NCI-H1092 treated with DMSO at 0.1 percent for 48 hours (cell line): ENCODE results near the gene DUSP22.
"Not testable (repeated sequence)": the region's sequence is repeated elsewhere in the genome, so short reads cannot be mapped to it uniquely, and the experiment has no call there.

Source experiments
- DNase-seq: peaks from one replicate; lab custom pipeline; 2025; lab: John Stamatoyannopoulos, UW

Gene DUSP22

DNA sequence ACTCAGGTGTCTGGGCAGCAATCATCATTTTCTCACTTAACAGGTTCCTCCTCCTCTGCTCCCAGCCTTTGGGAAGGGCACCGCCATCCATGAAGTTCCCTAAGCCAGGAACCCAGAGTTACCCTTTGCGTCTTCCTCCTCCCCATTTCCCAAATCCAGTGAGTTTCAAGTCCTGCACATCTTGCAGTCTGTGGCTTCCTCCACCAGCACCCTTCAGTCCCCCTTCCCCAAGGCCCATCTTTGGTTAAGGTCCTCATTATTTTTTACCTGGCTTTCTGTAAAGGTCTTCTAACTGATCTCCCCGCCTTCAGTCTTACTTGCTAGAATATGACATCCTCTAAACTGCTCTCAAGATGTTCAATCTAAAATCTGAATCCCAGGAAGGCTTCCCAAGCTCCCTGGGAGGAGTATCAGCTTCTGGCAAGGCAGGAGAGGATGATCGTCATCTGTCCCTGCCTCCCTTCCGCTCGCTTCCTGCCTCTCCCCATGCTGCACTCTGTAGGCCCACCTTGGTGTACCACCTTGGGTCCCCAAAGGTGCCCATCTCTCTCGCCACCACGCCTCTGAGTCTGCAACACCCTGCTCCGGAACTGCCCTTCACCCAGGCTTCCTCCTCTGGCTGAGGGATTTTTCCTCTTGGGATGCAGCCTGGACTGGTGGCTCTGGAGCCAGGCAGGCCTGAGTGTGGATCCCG, 11.4 kb upstream of the DUSP22 start:
- DNase-seq, result no peak

GRCh38 chr6:281469-282103, 10.7 kb upstream of the DUSP22 start:
- no peak for DNase-seq

DNA sequence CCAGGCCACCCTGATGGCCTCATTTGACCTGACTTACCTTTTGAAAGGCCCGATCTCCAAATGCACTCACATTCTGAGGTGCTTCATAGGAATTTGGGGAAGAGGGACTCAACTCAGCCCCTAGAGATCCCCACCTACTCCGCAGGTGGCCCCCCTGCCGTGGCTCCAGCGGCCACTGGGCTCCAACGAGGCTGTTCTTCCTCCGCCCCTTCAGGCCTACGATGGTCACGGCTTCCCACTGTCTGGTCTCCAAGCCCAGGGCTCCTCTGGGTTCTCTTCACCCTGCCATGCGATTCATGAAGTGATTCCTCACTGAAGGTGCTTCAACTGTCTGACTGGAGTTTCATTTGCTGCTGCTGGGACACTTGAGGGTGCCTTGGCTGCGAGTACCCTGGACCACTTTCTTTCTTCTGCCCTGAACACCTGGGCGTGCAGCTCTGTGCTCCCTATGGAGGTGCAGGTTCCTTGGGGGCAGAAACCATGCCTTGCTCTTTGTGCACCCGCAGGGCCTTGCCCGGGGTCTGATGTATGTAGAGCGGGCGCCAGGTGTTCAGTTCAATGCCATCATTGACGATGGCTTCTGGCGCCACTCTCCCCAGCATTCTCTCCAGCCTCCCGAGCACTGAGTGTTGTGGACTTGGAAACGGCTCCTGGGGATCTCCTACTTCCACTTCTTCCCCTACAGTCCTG, 10.0 kb upstream of the DUSP22 start:
- no peak for DNase-seq

- DNase-seq, result no peak
Measured at GRCh38 chr6:282867-283416, 9.3 kb upstream of the DUSP22 start.

GRCh38 chr6:284486-284885, 7.8 kb upstream of the DUSP22 start:
- DNase-seq, result no peak

DNA sequence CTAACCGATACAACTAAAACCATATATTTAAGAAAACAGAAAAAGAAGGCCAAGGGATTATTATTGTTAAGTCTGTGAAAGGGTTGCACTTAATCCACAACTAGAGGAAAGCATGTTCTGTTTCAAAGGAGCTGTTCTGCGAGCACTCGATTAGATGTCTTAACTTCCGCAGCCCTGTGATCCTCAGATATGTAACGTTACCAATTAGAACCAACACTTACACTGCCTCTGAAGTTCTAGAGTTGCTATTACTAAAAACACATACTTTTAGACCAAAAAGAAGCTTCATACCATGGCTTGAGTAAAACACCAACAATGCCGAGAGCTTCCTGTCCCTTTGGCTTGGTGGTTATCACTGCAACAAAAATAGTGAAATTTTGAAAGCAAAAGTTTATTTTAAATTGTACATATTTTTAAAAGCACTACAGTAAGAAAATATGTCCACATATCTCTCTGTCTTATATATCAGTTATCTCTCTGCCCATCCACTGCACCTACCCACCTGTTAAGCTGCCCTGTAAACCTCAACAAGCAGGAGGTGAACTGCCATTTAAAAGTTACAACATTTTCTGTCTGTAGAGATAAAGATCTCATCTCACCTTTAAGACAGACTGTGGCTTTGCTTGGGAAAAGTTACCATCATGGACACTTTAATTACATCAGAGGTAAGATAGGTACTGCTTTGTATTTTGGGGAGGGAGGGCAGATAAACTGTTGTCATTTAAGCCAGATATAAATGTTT, 7.1 kb upstream of the DUSP22 start:
- no peak for DNase-seq

DNA sequence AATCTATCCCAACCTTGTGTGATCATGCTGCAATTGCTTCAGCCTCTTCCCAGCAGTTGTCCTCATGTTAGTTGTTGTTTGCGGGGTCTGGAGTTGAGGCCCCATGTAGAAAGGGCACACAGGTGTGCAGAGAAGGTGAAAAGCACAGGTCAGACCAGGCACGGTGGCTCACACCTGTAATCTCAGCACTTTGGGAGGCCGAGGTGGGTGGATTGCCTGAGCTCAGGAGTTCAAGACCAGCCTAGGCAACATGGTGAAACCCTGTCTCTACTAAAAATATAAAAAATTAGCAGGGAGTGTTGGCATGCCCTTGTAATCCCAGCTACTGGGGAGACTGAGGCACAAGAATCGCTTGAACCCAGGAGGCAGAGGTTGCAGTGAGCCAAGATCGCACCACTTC, 6.4 kb upstream of the DUSP22 start:
- DNase-seq, result not testable (repeated sequence)

DNA sequence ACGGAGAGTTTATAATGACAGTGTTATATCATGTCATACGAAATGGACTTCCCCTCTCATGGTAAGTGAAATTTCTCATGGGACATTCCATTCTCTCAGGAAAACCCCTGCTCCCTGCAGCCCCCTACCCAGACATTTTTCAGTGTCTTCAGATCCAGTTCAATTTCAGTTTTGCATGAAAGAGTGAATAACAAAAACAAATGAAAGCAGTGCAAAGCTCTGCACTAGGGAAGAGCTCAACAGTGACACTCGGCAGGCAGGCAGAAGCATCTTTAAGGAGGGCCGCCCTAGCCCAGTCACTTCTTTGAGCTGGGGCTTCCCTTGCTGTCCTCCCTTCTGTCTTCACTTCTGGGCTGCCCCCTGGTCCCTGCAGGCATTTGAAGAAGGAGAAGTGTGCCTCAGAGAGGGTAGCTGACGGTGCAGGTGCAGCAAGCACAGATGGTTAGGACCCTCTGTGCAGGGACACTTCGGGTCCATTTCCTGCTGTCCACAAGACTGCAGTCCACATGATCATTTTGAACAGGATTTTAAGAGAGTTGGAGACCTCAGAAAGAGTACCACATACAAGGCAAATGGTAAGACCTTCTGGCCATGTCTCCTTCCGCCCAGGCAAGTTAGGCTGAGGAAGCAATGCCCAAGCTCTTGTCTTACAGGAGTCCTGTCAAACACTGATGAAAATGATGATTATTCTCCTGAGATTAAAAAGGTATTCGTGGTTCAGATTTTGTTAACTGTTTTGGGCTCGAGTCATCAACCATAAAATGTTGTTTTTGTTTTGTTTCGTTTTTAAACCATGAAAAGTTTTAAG, 5.4 kb upstream of the DUSP22 start:
- DNase-seq, result no peak

- no peak for DNase-seq
Measured at GRCh38 chr6:287489-287860, 4.8 kb upstream of the DUSP22 start.

- DNase-seq, result no peak
Measured at GRCh38 chr6:288866-289265, 3.4 kb upstream of the DUSP22 start.

- DNase-seq, result no peak
Measured at GRCh38 chr6:290111-290922, 2.0 kb upstream of the DUSP22 start.

GRCh38 chr6:291204-291696, 1.0 kb upstream of the DUSP22 start:
- DNase-seq, result no peak

DNA sequence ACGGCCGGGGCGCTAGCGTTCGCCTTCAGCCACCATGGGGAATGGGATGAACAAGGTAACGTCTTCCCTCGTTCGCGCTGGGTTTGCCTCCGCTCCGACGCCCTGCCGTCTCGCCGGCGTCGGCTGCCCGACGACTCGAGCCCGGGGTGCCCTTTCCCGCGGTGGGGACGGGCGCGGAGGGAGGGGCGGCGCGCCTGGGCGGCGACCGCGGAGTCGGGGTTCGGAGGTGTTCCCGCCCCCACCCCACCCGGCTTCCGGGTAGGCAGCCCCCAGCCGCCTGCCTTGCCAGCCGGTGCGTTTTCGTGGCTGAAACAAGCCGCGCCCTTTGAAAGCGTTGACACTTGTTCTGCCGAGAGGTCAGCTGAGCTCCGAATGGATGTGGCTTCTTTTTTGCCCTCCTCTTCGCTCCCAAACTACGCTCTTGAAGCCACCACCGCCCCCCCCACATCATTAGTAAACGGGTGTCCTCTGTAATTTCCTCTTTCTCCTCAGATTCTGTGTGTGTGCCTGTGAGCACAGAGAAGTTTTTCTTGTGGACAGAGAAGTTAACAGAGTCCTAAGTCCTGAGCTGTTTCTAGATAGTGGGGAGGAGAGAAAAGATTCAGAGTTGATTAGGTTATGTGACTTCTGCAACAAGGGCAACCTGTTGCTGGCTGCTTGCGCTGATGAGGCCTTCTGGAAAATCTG, 362 bp downstream of the DUSP22 start:
- DNase-seq, result no peak

DNA sequence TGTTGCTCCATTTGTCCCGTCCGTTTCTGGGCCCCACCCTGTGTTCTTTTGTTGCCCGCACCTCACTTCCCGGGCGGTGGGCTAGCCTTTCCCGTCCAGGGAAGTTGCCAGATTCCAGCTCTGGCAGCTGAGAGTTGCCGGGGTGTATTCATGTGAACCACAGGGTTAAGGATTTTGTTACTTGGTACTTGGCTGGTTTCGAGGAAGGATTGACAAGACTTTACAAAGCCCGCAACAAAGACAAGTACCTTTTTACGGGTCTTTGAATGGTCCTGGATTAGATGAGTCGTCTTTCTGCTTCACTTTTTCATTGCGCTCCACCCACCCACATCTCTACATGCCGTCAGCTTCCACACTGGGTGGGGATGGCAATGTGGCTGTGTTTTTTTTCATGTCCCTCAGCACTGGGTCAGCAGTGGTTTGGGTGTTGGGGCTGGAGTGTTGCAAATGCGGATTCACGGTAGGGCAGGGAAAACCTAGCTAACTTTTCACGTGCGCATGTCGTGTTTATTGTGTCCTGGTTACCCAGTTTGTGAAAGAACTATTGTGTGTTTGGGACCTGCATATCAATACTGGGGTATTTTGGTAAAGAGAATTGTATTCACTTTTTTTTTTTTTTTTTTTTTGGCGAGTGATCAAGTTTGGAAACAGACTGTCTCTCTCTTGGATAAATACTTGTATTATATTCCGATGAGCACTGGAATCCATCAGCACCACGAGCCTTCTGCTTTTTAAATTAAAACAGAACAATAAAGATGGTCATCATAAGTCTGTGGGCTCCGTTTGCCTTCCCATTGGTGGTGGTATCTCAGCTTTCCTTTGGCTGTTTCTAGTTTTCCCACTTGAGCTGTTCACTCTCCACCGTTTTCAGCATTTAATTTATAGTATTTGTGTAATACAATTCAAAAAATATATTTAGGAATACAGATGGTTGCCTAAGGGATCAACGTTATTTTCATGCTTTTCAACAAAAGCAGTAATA, 1.2 kb downstream of the DUSP22 start:
- DNase-seq, result no peak

DNA sequence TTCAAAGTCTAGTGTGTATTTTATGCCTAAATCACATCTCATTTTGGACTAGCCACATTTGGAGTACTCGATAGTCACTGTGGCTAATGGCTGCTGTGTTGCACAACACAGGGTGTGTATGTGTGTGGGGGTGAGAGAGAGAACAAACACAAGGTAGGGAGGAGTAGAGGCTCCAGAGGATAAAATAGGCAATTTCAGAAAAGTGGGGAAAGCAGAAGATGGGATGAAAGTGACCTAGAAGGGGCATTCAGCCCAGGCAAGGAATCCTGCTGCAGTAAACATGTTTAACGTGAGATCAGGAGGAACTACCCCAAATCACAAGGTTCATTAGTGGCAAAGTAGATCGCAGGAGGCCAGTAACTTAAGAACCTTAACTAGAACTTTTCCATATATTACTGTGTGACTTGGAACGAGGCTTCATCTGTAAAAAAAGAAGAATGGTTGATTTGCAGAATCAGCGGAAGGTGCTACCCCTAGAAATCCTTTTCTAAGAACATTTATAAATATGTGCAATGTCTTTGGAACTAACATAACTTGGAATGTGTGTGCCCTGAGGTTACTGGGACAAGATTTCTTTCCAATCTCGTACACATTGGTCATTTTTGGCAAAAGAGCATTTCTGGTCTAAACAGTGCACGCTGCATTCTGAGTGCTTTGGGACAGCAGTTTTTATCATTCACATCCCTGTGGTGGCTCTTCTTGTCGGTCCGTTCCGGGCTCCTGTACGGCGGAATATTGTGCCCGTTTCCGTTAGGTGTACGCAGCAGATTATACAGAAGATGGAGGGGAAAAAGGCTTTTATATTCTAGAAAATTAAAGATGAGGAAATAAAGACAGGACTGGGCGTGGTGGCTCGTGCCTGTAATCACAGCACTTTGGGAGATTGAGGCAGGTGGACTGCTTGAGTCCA, 2.6 kb downstream of the DUSP22 start:
- no peak for DNase-seq

GRCh38 chr6:296151-297122, 4.2 kb downstream of the DUSP22 start:
- no peak for DNase-seq
